HG03469 (cell line): ENCODE results near the gene KTN1.

Experiments used
- ATAC-seq: cut with Tn5 transposase; IDR thresholded peaks from one replicate; pipeline ENCODE4 v1.9.1; 2021; ENCODE audit warnings: mild to moderate bottlenecking, moderate library complexity, moderate number of reproducible peaks; ENCODE audit not compliant: unreplicated experiment

KTN1 gene

DNA sequence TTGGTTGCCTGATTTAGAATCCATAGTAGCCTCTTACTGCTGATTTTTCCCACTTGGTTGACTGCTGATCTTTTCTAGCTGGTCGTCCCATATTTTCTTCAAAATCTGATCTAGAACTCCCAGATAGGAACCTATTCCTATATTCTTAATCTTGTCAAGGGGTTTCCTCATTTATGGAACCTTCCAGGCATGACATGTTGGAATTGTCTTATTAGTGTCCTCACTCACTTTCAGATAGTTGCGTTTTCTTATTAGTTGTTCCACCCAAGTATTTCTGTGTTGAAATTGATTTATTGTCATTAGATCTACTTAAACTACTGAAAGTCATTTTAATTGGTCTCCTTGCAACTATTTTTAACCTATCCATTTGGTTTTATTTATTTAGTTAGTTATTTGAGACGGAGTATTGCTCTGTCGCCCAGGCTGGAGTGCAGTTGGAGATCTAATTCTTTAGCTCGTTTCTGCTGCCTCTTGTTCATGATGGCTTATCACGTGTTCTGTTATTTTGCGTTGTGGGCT, 25.0 kb downstream of the KTN1 start:
- no peak for ATAC-seq

DNA sequence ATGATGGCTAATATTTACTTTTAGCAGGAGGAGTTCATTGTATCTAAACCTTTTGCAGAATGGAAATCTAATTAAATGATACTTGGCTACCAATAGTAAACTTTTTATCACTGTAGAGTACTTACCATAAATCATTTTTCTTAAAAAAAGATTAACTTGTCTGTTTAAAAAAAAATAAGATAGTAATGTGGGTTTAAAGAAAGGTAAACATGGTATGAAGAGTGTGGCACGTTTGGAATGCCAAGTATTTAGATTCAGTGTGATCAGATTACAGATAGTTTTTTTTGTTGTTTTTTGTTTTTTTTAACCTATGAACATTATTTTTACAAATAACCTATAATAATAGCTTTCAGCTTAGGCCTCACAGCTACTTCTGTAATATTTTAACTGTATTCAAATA, 25.8 kb downstream of the KTN1 start:
- ATAC-seq = no peak

DNA sequence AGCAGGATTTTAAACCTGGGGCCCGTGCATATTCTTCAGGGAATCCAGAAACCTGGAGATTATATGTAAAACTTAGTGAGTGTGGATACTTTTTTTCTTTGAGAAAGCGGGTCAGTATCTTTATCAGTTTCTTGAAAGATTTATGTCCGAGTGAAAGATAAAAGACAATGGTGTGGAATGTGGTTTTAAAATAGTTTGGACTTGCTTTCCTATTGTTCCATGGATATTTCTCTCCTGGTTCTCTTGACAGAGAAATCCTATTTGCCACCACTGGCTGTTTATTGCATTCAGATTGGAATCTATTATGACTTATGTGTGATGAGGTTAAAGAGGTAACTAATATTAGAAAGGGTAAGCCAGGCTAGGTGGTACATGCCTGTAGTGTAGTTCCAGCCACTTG, 27.4 kb downstream of the KTN1 start:
- no peak for ATAC-seq

DNA sequence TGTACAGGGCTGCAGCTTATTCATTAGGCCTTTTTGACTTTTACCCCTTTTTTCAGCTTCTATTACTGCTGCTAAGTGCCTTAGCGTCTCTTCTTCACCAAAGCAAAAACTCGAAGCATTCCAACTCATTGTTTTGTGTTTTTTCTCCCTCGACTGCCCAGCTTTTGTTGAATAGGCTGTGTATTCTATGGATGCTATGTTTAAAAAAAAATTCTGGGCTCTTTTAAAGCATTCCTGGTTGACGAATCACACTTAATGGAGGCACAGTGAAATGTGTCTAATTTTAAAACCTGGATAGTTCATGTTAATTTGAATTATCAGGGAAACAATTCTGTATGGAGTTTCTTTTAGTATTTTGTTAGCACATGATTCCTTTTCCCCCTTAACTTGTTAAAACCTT, 29.7 kb downstream of the KTN1 start:
- no peak for ATAC-seq

DNA sequence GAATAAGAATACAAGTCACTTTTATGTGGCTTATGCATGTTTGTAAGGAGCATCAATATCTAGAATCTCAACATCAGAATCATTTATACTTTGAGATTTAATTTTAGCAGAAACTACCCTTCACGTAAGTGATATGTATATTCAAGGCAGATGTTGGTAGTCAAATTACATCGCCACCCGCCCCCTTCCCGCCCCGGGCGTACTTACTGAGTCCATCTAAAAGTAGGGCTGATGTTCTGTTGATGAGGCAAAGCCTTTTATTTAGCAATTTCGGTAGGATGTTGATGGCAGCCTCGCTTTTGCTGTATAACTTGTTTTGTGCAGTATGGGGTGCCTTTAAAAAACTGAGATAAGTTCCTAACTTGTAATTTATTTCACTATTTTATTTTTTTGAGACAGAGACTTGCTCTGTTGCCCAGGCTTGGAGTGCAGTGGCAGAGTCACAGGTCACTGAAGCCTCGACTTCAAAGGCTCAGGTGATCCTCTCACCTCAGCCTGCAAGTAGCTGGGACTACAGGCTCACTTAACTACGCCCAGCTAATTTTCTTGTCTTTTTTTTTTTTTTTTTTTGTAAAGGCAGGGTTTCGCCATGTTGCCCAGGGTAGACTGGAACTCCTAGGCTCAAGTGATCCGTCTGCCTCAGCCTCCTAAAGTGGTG, 30.8 kb downstream of the KTN1 start:
- ATAC-seq = no peak

DNA sequence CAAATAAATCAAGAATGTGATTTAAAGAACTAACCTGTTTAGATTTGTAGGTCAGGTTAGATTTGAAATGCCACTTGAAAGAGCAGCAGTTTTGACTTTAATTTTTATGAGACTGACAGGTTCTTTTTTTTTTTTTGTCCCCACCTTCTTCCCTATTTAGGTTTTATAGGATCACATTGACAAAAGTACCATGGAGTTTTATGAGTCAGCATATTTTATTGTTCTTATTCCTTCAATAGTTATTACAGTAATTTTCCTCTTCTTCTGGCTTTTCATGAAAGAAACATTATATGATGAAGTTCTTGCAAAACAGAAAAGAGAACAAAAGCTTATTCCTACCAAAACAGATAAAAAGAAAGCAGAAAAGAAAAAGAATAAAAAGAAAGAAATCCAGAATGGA, 31.9 kb downstream of the KTN1 start:
- ATAC-seq = no peak

DNA sequence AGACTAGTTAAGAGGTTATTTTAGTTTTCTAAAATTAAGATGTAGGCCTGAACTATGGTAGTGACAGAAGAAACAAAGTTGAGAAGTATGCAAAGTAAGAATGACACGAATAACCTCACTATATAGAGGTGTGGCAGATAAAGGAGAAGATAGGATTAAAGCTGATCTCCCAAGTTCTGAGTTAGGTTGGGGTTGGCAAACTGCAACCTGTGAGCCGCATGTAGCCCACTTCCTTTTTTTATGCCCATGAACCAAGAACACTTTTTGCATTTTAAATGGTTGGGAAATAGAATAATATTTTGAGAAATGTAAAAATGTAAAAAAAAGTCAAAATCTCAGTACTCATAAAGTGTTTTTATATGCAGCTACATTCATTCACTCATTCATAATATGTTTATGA, 34.3 kb downstream of the KTN1 start:
- no peak for ATAC-seq

DNA sequence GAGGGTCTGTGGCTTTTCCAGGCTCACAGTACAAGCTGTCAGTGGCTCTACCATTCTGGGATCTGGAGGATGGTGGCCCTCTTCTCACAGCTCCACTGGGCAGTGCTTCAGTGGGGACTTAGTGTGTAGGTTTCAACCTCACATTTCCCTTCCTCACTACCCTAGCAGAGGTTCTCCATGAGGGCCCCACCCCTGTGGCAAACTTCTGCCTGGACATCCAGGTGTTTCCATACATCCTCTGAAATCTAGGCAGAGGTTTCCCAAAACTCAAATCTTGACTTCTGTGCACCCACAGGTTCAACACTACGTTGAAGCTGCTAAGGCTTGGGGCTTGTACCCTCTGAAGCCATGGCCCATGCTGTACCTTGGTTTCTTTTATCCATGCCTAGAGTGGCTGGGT, 40.3 kb downstream of the KTN1 start:
- ATAC-seq = no peak

DNA sequence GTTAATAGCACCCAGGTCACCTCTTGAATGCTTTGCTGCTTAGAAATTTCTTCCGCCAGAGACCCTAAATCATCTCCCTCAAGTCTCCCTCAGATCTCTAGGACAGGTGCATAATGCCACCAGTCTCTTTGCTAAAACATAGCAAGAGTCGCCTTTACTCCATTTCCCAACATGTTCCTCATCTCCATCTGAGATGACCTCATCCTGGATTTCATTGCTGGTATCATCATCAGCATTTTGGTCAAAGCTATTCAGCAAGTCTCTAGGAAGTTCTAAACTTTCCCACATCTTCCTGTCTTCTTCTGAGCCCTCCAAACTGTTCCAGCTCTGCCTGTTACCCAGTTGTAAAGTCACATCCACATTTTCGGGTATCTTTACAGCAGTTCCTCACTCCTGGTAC, 41.0 kb downstream of the KTN1 start:
- no peak for ATAC-seq

DNA sequence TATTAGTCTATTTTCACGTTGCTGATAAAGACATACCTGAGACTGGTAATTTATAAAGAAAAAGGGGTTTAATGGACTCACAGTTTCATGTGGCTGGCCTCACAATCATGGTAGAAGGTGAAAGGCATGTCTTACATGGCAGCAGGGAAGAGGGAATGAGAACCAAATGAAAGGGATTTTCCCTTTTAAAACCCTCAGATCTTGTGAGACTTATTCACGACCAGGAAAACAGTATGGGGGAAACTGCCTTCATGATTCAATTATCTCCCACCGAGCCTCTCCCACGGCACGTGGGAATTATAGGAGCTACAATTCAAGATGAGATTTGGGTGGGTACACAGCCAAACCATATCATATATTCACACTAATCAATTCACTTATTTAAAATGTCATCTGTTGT, 41.4 kb downstream of the KTN1 start:
- ATAC-seq = no peak

DNA sequence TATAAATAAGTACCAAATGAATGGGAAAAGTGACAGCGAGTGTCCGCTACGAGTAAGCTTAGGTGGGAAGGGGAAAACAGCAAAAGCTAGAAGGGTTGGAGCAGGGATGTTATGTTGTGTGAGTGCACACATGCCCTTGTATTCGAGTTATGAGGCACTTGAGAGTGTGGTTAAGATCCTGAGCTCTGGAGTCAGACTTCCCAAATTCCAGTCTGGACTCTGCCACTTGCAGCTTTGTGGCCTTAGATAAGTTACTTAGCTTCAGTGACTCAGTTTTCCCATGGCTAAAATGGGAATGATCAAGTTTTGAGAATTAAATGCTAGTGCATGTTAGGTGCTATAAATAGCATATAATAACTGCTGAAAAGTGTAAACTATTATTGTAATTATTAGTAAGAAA, 44.9 kb downstream of the KTN1 start:
- no peak for ATAC-seq

DNA sequence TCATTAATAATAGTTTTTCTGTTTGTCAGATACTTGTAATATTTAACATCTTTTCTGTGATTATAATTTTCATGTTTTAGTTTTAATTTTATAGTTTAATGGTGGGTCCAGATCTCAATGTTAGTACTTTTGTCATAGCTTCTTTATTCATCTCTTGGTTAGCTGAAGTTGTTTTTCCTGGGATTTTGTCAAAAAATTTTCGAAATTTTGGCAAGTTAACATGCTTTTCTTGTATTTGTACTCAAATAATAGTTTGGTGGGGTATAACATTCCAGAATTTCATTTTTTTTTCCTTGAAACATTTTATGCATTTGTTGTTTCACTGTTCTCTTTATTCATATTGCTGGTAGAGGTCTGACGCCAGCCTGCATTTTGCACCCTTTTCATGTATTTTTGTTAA, 45.5 kb downstream of the KTN1 start:
- no peak for ATAC-seq

DNA sequence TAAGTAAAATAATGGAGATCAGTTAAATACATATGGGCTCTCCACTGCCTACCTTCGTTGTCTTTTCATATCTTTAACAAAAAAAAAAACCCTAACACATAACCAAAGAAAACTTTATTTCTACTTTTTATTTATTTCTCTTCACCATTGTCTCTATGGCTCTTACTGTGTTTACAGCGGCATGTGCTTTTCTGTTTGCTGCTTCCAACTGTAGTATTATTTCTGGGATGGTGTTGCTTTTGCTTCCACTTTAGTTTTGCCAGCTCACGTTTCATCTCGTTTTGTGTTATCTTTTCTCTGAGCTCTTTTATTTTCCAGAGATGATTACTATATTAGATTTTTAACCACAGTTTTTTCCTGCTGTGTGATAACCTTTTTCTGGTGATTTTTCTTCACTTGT, 46.1 kb downstream of the KTN1 start:
- no peak for ATAC-seq

DNA sequence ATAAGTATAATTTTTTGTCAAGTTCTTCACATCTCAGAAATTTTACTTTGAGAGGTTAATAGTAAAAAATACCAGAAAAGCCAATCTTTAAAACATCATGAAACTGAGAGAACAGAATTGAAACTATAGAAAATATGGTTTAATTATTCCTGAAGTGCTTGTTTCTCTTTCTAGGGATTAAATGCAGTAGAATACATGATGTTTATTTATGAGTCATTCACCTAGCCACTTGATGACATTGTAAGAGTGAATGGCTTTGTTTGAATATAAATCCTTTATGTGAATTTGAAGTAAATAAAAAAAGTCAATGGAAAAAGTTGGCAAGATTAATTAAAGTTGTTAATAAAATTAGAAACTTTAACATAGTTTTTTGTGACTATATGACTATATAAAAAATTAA, 48.4 kb downstream of the KTN1 start:
- ATAC-seq = no peak

DNA sequence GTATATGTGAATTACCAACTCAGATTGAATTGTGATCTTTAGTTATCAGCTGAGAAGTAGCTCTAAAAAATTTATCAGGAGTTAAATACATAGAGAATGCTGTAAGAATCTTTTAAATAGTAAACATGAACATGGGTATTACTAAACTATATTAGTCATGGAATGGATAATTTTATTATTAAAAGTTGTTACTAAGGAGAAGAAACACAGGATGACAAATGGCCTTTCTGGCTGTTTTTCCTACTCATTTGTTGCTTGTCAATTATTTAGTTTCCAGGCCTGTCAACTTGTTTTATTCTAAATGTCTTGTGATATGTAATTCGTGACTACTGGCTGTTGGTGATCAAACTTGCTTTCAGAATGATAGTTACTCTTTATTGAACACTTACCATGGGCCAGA, 58.7 kb downstream of the KTN1 start:
- no peak for ATAC-seq

DNA sequence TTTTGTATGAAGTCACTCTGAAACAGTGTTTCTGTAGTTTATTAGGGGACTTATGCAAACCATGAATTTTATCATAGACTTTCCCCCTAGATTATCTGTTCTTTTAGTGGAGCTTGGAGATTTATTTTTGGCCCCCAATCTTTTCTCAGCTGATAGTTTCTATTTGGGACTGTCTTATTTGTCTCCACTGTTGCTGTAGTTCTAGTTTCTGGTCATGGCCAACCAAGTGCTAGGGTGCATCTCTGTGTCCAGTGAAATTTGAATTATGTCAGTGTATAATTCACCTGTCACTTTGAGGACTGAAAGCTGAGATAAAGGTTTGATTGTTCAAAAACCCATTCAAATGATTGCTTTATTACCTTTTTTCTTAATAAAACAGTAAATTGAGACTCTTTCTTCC, 61.3 kb downstream of the KTN1 start:
- ATAC-seq = no peak

DNA sequence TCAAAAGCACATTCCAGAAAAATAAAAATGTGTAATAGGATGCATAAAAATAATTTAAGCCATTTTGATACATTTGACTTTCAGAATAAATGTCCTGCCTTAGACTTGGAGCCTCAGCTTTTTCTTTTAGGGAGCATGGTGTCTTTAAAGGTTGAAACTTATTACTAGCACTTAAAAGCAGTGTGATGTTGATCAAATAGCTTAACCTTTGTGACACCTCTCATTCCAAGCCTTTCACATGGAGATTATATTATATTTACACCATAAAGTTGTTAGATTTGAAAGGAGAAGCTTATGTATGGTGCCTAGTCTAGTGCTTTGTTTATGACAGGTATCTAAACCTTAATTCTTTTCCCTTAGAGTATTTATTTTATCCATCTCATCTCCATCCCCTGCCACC, 61.9 kb downstream of the KTN1 start:
- ATAC-seq = no peak

DNA sequence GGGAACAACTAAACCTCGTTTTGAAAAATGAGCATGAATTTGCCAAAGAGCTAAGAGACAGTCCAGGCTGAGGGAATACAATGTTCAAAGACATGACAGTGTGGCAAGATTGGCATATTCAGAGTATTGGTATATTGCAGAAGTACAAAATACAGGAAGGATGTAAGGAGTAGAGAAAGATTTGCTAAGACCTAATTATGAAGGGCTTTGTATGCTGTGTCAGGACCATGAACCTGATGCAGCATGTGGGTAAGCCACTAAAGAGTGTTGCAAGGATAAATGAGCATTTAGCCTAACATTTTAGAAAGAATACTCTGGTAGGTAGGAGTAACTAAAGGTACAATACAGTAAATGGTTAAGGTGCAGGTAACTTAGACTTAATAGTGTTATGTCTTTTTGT, 65.1 kb downstream of the KTN1 start:
- no peak for ATAC-seq

DNA sequence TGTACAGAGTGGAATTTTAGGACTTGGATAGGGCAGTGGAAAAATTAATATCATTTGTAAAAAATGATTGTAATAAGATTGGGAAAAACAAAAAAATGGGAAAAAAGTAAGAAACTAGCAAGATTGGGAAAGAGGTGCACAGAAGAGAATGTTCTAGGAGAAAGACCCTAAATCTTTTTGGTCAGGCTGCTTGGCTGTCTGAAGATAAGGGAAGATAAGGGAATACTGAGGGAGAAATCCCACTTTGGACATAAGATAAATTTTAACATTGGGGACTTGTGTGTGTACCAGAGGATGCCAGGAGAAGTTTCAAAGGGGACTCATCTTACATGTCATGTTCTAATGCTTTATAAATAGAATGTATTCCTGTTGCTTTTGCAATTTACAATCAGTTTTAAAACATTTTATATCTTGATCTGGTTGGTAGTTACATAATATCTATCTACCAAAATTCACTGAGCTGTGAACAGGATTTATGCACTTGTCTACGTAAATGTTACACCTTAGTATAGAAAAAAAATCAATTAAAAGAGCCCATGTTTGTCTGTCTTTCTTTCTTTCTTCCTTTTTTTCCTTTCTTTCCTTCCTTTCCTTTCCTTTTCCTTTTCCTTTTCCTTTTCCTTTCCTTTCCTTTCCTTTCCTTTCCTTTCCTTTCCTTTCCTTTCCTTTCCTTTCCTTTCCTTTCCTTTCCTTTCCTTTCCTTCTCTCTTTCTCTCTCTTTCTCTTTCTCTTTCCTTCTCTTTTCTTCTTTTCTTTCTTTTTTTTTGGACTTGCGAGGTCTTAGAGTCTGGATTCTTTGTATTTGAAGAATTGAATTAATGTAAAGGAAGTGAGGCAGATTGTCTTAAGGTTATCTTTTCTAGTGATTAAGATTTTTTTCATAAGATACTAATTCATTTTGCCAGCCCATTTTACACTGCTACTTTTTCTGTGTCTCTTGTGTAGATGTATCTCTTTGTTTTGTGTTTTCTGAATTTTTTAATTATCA, 66.1 kb downstream of the KTN1 start:
- no peak for ATAC-seq

DNA sequence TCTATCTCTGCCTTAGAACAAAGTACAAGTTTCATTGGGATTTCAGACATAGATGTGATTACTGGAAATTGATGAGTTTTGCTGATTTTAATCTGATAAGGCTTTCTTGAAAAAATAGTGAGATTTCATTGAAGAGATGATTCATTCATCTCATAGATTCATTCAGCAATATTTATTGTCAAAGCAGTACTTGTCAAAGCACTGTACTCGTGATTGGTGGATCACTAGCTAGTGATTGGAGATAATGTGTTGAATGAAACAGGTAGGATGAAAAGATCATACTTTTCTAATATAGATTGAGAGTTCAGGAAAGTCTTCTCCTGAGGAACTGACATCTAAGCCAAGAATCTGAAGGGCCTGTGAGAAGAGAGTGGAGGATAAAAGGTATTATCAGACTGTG, 71.0 kb downstream of the KTN1 start:
- ATAC-seq = no peak

DNA sequence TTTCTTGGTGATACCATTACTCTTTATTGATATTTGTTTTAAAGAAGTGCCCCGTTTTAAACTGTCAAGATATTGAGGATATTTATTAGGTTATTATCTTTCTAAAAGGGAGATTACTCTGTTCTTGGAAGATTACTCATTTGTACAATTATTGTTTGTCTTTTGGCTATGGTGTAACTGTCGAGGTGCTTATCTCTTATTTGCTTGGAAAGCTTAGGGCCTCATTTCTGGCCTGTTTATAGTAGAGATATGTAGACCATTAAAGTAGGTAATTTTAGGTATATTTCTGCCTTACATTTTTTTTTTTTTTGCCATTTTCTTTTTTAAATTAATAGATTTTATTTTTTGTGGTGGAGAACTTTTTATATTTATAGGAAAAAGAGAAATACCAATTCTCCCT, 74.2 kb downstream of the KTN1 start:
- no peak for ATAC-seq

DNA sequence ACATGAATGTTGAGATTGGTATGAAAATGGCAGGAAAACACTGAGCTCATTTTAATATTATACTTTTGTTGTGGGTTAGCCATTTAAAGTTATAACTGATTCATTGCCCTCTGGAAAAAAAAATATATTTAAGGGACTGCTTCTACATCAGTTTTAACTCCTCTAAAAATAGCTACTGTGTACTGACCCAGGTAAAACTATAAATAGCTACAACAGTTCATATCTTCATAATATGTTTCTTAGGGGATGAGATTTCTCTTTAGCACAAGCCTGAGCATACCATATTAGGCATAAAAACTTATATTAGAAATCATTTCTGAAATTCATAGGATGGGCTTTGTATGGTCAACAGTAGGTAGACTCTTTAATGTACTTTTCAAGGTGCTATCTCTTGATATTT, 81.0 kb downstream of the KTN1 start:
- ATAC-seq = no peak
